Upper lobe of left lung (tissue), 6 donors: ENCODE data around the gene PSMC1. TPM values are rescaled to one million over a fixed set of nuclear protein-coding genes. Genes with fewer than 3 reads are reported as not detected.

Source experiments
- ATAC-seq, 2 donors: fragments of 200-7000 bp; cut with Tn5 transposase; one replicate each; pipeline ENCODE4 v1.9.1; 2022; ENCODE audit warnings: mild to moderate bottlenecking in 2 of 2, moderate library complexity in 2 of 2; ENCODE audit not compliant: low FRiP score in 2 of 2
- DNase-seq, 2 donors: peaks; one replicate each; pipeline ENCODE4 v3.0.0-alpha.2; 2019 to 2020
- H3K27ac ChIP-seq, 4 donors: fragments of 200-600 bp; sonication (generic); one replicate each; pipeline ENCODE4 v1.5.1; 2016 to 2019
- H3K27me3 ChIP-seq, 4 donors: fragments of 200-600 bp; sonication (generic); one replicate each; pipeline ENCODE4 v1.5.1; 2017 to 2019
- H3K36me3 ChIP-seq, 4 donors: fragments of 200-600 bp; sonication (generic); one replicate each; pipeline ENCODE4 v1.5.1; 2016 to 2019
- H3K4me1 ChIP-seq, 4 donors: fragments of 200-600 bp; sonication (generic); one replicate each; pipeline ENCODE4 v1.5.1; 2018 to 2019
- H3K4me3 ChIP-seq, 4 donors: fragments of 200-600 bp; sonication (generic); one replicate each; pipeline ENCODE4 v1.5.1; 2017 to 2019; ENCODE audit warnings: mild to moderate bottlenecking in 2 of 4, moderate library complexity in 1 of 4
- H3K9me3 ChIP-seq, 4 donors: fragments of 200-600 bp; sonication (generic); one replicate each; pipeline ENCODE4 v1.5.1; 2018 to 2019
- EP300 ChIP-seq, 4 donors: sonication (generic); formaldehyde crosslinking; IDR thresholded peaks; one replicate each; pipeline ENCODE4 v1.5.1; 2017; ENCODE audit warnings: antibody characterized with exemption in 4 of 4, control low read depth in 2 of 4
- POLR2A ChIP-seq, 4 donors: fragments of 450-650 bp; IDR thresholded peaks; one replicate each; pipeline ENCODE4 v1.5.1; 2016 to 2017; ENCODE audit warnings: antibody characterized with exemption in 4 of 4, mild to moderate bottlenecking in 2 of 4
- POLR2AphosphoS5 ChIP-seq, 2 donors: sonication (generic); formaldehyde crosslinking; IDR thresholded peaks; one replicate each; pipeline ENCODE4 v1.5.1; 2017; ENCODE audit warnings: antibody characterized with exemption in 2 of 2
- WGBS, 2 donors: methylation state at CpG; one replicate each; pipeline ENCODE4 v1.1.5; 2017 to 2018; 5-methylcytosine and 5-hydroxymethylcytosine counted together
- total RNA-seq, 6 donors: library from RNA; depleted of rRNA in 4 of 6; stranded (reverse); fragments of >200 nt in 4 of 6; gene quantifications; one replicate each; pipeline versions ENCODE4 v1.1.0 to v1.2.1, GENCODE V29; 2016 to 2021
- TF ChIP-seq, protein P1 (sequence below), 6 experiments: fragments of 450-650 bp in 4 of 6; fragments of 200-600 bp in 2 of 6; sonication (generic) in 2 of 6; IDR thresholded peaks; one replicate each; pipeline ENCODE4 v1.5.1; 2016 to 2019; ENCODE audit warnings: antibody characterized with exemption in 6 of 6
- donor health status: DM: no; HTN: no; CAD: no; lungs with moderate emphysema.
- donor health status: DM: no; HTN: yes; CAD: no; lungs with severe emphysema.

The PSMC1 gene
- total RNA-seq, 6 donors from 2014 or later = 29.3 to 101 (median 72.7) TPM

DNA sequence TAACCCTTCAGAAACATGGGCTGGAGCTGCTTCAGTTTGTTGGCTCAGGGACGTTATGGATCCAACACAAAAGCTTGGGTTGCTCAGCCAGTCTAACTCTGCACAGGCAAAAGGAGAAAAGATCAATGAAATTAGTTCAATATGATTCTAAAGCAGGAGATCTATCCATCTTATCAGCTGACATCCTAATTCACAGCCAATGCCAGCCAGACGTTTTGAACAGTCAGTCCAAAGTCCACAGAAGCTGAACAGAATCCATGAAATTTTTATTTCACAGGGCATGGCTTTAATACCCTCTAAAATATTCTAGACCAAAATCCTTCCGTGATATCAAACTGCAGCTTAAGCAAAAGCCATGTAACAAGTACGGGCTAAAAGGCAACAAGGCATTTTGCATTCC lies 61.7 kb downstream of the PSMC1 start:
- DNase-seq (no peak), ATAC-seq (no peak)
- Histone ChIP-seq H3K36me3 (peaks cover 0 to 44% (median 13%) of the 10 kb centered on the region in 4 donors), H3K9me3 (no peaks in the 10 kb centered on the region), H3K27me3 (no peaks in the 10 kb centered on the region), H3K27ac (no peak overlapping the region), H3K4me3 (no peak overlapping the region), H3K4me1 (peaks cover 0 to 4% (median 1%) of the 10 kb centered on the region in 4 donors)
- 73 to 92% methylated on average over 4 of the region's 4 CpGs for WGBS, 2 donors
- TF ChIP-seq POLR2A (IDR thresholded peaks at IDR 0.05) (no peak), EP300 (IDR thresholded peaks at IDR 0.05) (no peak), POLR2AphosphoS5 (IDR thresholded peaks at IDR 0.05) (no peak)
- TF ChIP-seq, protein P1, sequence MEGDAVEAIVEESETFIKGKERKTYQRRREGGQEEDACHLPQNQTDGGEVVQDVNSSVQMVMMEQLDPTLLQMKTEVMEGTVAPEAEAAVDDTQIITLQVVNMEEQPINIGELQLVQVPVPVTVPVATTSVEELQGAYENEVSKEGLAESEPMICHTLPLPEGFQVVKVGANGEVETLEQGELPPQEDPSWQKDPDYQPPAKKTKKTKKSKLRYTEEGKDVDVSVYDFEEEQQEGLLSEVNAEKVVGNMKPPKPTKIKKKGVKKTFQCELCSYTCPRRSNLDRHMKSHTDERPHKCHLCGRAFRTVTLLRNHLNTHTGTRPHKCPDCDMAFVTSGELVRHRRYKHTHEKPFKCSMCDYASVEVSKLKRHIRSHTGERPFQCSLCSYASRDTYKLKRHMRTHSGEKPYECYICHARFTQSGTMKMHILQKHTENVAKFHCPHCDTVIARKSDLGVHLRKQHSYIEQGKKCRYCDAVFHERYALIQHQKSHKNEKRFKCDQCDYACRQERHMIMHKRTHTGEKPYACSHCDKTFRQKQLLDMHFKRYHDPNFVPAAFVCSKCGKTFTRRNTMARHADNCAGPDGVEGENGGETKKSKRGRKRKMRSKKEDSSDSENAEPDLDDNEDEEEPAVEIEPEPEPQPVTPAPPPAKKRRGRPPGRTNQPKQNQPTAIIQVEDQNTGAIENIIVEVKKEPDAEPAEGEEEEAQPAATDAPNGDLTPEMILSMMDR (IDR thresholded peaks at IDR 0.05) = no peak

GRCh38 chr14:90319173-90319572 lies 62.8 kb downstream of the PSMC1 start:
- DNase-seq (no peak), ATAC-seq (no peak)
- Histone ChIP-seq H3K4me1 (peaks cover 0 to 4% (median 1%) of the 10 kb centered on the region in 4 donors), H3K9me3 (no peaks in the 10 kb centered on the region), H3K36me3 (peaks cover 0 to 34% (median 6%) of the 10 kb centered on the region in 4 donors), H3K27ac (no peak overlapping the region), H3K27me3 (no peaks in the 10 kb centered on the region), H3K4me3 (no peak overlapping the region)
- TF ChIP-seq EP300 (IDR thresholded peaks at IDR 0.05) (no peak), POLR2A (IDR thresholded peaks at IDR 0.05) (no peak), POLR2AphosphoS5 (IDR thresholded peaks at IDR 0.05) (no peak)
- TF ChIP-seq, protein P1 (IDR thresholded peaks at IDR 0.05) = no peak
- 83 to 90% methylated on average over 3 of the region's 3 CpGs for WGBS, 2 donors

DNA sequence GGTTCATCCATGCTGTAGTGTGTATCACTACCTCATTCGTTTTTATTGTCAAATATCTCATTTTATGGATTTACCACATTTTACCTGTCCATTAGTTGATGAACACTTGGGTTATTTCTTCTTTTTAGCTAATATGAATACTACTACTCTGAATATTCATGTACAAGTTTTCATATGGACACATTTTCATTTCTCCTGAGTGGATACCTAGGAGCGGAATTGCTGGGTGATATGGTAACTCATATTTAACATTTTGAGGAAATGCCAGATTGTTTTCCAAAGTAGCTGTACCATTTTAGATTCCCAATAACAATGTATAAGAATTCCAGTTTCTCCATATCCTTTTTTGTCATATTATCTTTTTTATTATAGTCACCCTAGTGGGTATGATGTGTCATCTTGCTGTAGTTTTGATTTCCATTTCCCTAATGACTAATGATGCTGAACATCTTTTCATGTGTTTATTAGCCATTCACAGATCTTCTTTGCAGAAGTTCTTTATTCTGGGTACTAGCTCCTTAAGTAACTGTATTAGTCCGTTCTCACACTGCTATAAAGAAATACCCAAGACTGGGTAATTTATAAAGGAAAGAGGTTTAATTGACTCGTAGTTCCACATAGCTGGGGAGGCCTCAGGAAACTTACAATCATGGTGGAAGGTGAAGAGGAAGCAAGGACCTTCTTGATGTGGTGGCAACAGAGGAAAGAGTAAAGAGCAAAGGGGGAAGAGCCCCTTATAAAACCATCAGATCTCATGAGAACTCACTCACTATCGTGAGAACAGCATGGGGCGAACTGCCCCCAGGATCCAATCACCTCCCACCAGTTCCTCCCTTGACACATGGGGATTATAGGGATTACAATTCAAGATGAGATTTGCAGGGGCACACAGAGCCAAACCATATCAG lies 63.5 kb downstream of the PSMC1 start:
- H3K4me1 ChIP-seq = peaks cover 0 to 4% (median 1%) of the 10 kb centered on the region in 4 donors
- no peaks in the 10 kb centered on the region for H3K27me3 ChIP-seq
- H3K27ac ChIP-seq = no peak overlapping the region
- TF ChIP-seq POLR2AphosphoS5 (IDR thresholded peaks at IDR 0.05) (no peak), EP300 (IDR thresholded peaks at IDR 0.05) (no peak), POLR2A (IDR thresholded peaks at IDR 0.05) (no peak)
- TF ChIP-seq, protein P1 (IDR thresholded peaks at IDR 0.05) = no peak
- DNase-seq = no peak
- 91 to 94% methylated on average over 6 of the region's 6 CpGs for WGBS, 2 donors
- no peak for ATAC-seq
- H3K36me3 ChIP-seq = peaks cover 0 to 27% (median 6%) of the 10 kb centered on the region in 4 donors
- H3K4me3 ChIP-seq = no peak overlapping the region
- no peaks in the 10 kb centered on the region for H3K9me3 ChIP-seq

GRCh38 chr14:90321891-90322290 lies 65.5 kb downstream of the PSMC1 start:
- TF ChIP-seq EP300 (IDR thresholded peaks at IDR 0.05) (no peak), POLR2A (IDR thresholded peaks at IDR 0.05) (no peak), POLR2AphosphoS5 (IDR thresholded peaks at IDR 0.05) (no peak)
- TF ChIP-seq, protein P1 (IDR thresholded peaks at IDR 0.05) = no peak
- Histone ChIP-seq H3K9me3 (no peaks in the 10 kb centered on the region), H3K36me3 (peaks cover 0 to 10% (median 0%) of the 10 kb centered on the region in 4 donors), H3K27ac (no peak overlapping the region), H3K4me1 (peaks cover 0 to 7% (median 1%) of the 10 kb centered on the region in 4 donors), H3K27me3 (no peaks in the 10 kb centered on the region), H3K4me3 (no peak overlapping the region)
- ATAC-seq = no peak
- no peak for DNase-seq
- WGBS, 2 donors = 72 to 91% methylated on average over 4 of the region's 4 CpGs

Other genes with a start within 250 kb of the PSMC1 start
- gene KCNK13, start 194.6 kb upstream of the PSMC1 start, total RNA-seq = 1 to 10 TPM in 3 of 6 donors, under 1 TPM in 1, not detected in 2; 0.22 to 3.0 (median 1.2) TPM
- gene NRDE2, start 75.4 kb downstream of the PSMC1 start, total RNA-seq = 10 to 100 TPM; 12.0 to 51.3 (median 20.3) TPM
- gene CALM1, start 140.5 kb downstream of the PSMC1 start, total RNA-seq = 100 to 1,000 TPM; 186 to 586 (median 415) TPM